ENCODE measurements around the gene DNM3. TPM values are rescaled to one million over a fixed set of nuclear protein-coding genes. Genes with fewer than 3 reads are reported as not detected.

Gene DNM3
- total and polyA plus RNA-seq, 4 donors: 2.1 to 16.3 (median 5.6) TPM

DNA sequence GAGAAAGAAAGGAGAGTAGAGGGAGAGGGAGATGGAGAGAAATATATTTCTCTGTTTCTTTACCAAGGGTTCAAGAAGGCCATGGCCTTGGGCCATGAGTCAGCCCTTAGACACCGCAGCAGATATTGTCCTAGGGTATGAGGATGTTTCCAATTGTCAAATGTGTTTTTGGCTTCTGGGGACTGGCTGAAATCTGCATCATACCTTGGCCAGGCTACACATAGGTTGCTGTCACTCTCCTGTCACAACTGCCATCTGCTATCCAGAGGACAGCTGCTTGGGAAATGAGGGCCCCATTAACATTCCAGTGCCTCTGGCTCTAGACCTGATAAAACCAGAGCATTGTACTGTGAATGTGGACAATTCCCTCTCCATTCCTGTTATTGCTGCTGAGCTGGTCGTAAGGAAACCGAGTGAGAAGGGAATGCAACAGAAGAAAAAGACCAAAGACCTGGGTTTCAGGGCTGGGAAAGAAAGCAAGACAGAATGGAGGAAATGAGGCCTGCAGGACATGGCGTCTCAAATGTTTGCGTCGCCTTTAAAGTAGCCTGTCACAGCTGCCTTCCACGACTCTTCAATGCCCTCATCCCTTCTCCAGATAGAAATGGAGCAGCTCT lies 611.3 kb downstream of the DNM3 start:
- peaks cover 0 to 6% (median 3%) of the 10 kb centered on the region in 5 donors for H3K4me1 ChIP-seq (ENCODE audit: control insufficient read depth in 5 of 5, insufficient read depth in 5 of 5, low read length in 5 of 5)
- TF ChIP-seq, protein P1, sequence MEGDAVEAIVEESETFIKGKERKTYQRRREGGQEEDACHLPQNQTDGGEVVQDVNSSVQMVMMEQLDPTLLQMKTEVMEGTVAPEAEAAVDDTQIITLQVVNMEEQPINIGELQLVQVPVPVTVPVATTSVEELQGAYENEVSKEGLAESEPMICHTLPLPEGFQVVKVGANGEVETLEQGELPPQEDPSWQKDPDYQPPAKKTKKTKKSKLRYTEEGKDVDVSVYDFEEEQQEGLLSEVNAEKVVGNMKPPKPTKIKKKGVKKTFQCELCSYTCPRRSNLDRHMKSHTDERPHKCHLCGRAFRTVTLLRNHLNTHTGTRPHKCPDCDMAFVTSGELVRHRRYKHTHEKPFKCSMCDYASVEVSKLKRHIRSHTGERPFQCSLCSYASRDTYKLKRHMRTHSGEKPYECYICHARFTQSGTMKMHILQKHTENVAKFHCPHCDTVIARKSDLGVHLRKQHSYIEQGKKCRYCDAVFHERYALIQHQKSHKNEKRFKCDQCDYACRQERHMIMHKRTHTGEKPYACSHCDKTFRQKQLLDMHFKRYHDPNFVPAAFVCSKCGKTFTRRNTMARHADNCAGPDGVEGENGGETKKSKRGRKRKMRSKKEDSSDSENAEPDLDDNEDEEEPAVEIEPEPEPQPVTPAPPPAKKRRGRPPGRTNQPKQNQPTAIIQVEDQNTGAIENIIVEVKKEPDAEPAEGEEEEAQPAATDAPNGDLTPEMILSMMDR (IDR thresholded peaks at IDR 0.05; ENCODE audit: control extremely low read depth, extremely low read depth): no peak
- H3K4me3 ChIP-seq: no peak overlapping the region
- H3K27me3 ChIP-seq (ENCODE audit: control insufficient read depth in 3 of 3, insufficient read depth in 3 of 3, low read length in 2 of 3): no peaks in the 10 kb centered on the region
- no peaks in the 10 kb centered on the region for H3K36me3 ChIP-seq (ENCODE audit: control insufficient read depth in 4 of 4, insufficient read depth in 4 of 4, low read length in 4 of 4)
- DNase-seq (no peak), ATAC-seq (ENCODE audit: insufficient read depth, low FRiP score) (no peak)
- no peak overlapping the region for H3K9ac ChIP-seq (ENCODE audit: insufficient read depth in 1 of 2, low read length in 2 of 2)
- WGBS, 2 donors: 83% methylated on average over 7 of the region's 7 CpGs
- no peaks in the 10 kb centered on the region for H3K9me3 ChIP-seq (ENCODE audit: control insufficient read depth in 4 of 4, insufficient read depth in 3 of 4, low read length in 3 of 4)
- H3K27ac ChIP-seq (ENCODE audit: low read depth in 1 of 2, low read length in 1 of 2): no peak overlapping the region

DNA sequence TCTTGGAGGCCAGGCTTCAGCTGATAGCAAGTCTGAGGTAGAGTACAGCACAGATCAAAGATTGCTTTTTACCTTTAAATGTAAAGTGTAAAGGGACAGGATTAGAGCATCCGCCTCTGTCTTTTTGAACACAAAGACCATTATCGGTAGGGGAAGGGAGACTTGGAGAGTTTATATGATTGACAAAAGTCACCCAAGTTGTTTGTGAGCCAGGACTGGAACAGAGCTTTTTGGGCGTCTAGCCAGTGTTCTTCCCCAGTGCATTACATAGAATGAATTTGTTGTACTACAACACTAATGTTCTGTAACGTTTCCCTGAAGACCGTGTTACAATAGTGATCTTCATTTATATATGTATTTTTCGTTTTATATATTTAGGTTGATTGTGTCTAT lies 611.9 kb downstream of the DNM3 start:
- 77 to 86% methylated on average over 6 of the region's 6 CpGs for WGBS, 2 donors
- peaks cover 0 to 6% (median 3%) of the 10 kb centered on the region in 5 donors for H3K4me1 ChIP-seq (ENCODE audit: control insufficient read depth in 5 of 5, insufficient read depth in 5 of 5, low read length in 5 of 5)
- DNase-seq (no peak), ATAC-seq (ENCODE audit: insufficient read depth, low FRiP score) (no peak)
- TF ChIP-seq, protein P1 (IDR thresholded peaks at IDR 0.05; ENCODE audit: control extremely low read depth, extremely low read depth): no peak
- no peaks in the 10 kb centered on the region for H3K36me3 ChIP-seq (ENCODE audit: control insufficient read depth in 4 of 4, insufficient read depth in 4 of 4, low read length in 4 of 4)
- no peaks in the 10 kb centered on the region for H3K27me3 ChIP-seq (ENCODE audit: control insufficient read depth in 3 of 3, insufficient read depth in 3 of 3, low read length in 2 of 3)
- H3K9ac ChIP-seq (ENCODE audit: insufficient read depth in 1 of 2, low read length in 2 of 2): no peak overlapping the region
- no peaks in the 10 kb centered on the region for H3K9me3 ChIP-seq (ENCODE audit: control insufficient read depth in 4 of 4, insufficient read depth in 3 of 4, low read length in 3 of 4)
- no peak overlapping the region for H3K4me3 ChIP-seq
- H3K27ac ChIP-seq (ENCODE audit: low read depth in 1 of 2, low read length in 1 of 2): no peak overlapping the region

DNA sequence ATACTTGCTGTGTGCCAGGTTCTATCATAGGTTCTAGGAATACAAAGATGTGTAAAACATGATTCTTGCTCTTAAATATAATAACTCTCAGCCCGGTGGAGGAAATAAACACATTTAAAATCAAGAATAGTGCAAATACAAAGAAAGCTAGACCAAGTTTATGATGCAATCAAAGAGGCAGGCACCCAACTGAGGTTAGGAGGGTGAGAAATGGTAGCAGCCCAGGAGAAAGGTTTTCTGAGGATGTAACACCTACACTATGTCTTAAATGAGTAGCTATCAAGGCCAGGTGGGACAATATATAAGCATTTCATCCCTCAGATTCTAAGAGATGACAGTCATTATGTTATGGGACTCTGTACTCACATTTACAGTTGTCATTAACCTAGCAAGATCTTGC lies 612.3 kb downstream of the DNM3 start:
- Histone ChIP-seq H3K9me3 (ENCODE audit: control insufficient read depth in 4 of 4, insufficient read depth in 3 of 4, low read length in 3 of 4) (no peaks in the 10 kb centered on the region), H3K4me1 (ENCODE audit: control insufficient read depth in 5 of 5, insufficient read depth in 5 of 5, low read length in 5 of 5) (peaks cover 0 to 6% (median 3%) of the 10 kb centered on the region in 5 donors), H3K36me3 (ENCODE audit: control insufficient read depth in 4 of 4, insufficient read depth in 4 of 4, low read length in 4 of 4) (no peaks in the 10 kb centered on the region), H3K9ac (ENCODE audit: insufficient read depth in 1 of 2, low read length in 2 of 2) (no peak overlapping the region), H3K4me3 (no peak overlapping the region), H3K27ac (ENCODE audit: low read depth in 1 of 2, low read length in 1 of 2) (no peak overlapping the region), H3K27me3 (ENCODE audit: control insufficient read depth in 3 of 3, insufficient read depth in 3 of 3, low read length in 2 of 3) (no peaks in the 10 kb centered on the region)
- ATAC-seq (ENCODE audit: insufficient read depth, low FRiP score) (no peak), DNase-seq (no peak)
- 70 to 80% methylated on average over 1 of the region's 1 CpG for WGBS, 2 donors
- TF ChIP-seq, protein P1 (IDR thresholded peaks at IDR 0.05; ENCODE audit: control extremely low read depth, extremely low read depth): no peak

DNA sequence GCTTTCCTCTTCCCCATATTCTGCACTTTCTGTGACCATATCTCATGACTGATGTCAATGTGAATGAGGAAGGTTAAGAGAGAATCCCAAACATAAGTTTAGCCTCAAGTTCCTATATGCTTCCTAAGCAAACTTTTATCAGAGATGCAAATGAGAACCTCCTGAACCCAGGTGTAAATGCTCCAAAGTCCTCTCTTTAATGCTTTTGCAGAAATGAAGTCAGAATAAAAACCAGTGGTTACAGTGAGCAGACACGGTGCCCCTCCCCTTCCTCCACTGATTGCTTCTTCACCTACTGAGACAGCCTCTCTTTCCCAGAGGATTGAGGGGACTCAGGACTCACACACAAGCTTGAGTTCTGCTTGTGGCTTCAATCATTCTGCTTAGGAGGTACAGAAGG lies 614.2 kb downstream of the DNM3 start:
- Histone ChIP-seq H3K36me3 (ENCODE audit: control insufficient read depth in 4 of 4, insufficient read depth in 4 of 4, low read length in 4 of 4) (no peaks in the 10 kb centered on the region), H3K9ac (ENCODE audit: insufficient read depth in 1 of 2, low read length in 2 of 2) (no peak overlapping the region), H3K4me1 (ENCODE audit: control insufficient read depth in 5 of 5, insufficient read depth in 5 of 5, low read length in 5 of 5) (peaks cover 0 to 2% (median 0%) of the 10 kb centered on the region in 5 donors), H3K4me3 (no peak overlapping the region), H3K9me3 (ENCODE audit: control insufficient read depth in 4 of 4, insufficient read depth in 3 of 4, low read length in 3 of 4) (no peaks in the 10 kb centered on the region), H3K27ac (ENCODE audit: low read depth in 1 of 2, low read length in 1 of 2) (no peak overlapping the region), H3K27me3 (ENCODE audit: control insufficient read depth in 3 of 3, insufficient read depth in 3 of 3, low read length in 2 of 3) (no peaks in the 10 kb centered on the region)
- WGBS, 2 donors: 74 to 82% methylated on average over 1 of the region's 1 CpG
- ATAC-seq (ENCODE audit: insufficient read depth, low FRiP score) (no peak), DNase-seq (no peak)
- TF ChIP-seq, protein P1 (IDR thresholded peaks at IDR 0.05; ENCODE audit: control extremely low read depth, extremely low read depth): no peak

Measured in lung (tissue), 12 donors.